HCT116 (cell line): ENCODE results near the gene DDRGK1. TPM values are rescaled to one million over a fixed set of nuclear protein-coding genes. Genes with fewer than 3 reads are reported as not detected.
A peak's percentile ranks its signal among the peaks of the same experiment; 100 is the strongest.

Source experiments
- ATAC-seq: fragments of 200-7000 bp; cut with Tn5 transposase; 2 replicates; pipeline ENCODE4 v1.9.1; 2020; ENCODE audit warnings: mild to moderate bottlenecking, moderate library complexity
- BruUV-seq: library from RNA; stranded (reverse); fragments of 400-500 nt; replicated peaks from 2 replicates; lab custom pipeline; 2021; lab: Mats Ljungman, UMichigan
- CTCF ChIA-PET: fragments of 300-600 bp; sonication (Branson Sonifier 250); formaldehyde crosslinking; loops from one replicate; lab custom pipeline; 2021; ENCODE audit warnings: antibody characterized with exemption; lab: Charles Lee
- POLR2A ChIA-PET: fragments of 300-600, 350-600 bp; sonication (Branson Sonifier 250); formaldehyde crosslinking; loops from one replicate; lab custom pipeline; 2021; ENCODE audit warnings: antibody characterized with exemption; lab: Charles Lee
- RAD21 ChIA-PET, 2 experiments: fragments of 300-600 bp; sonication (Branson Sonifier 250); formaldehyde crosslinking; loops; one replicate each; lab custom pipeline; 2023; ENCODE audit warnings: low total read pairs in 2 of 2; ENCODE audit not compliant: uncharacterized antibody in 2 of 2, unreplicated experiment in 2 of 2, low non-redundant PET in 1 of 2; lab: Charles Lee
- DNase-seq: peaks from one replicate; pipeline ENCODE4 v3.0.0-alpha.2; 2010; ENCODE audit warnings: low read depth, low spot score
- H2AFZ ChIP-seq: fragments of 200-600 bp; shearing (Covaris generic), sonication (generic); 2 replicates; pipeline ENCODE4 v1.6.1; 2017; ENCODE audit warnings: low read depth, mixed run types, mixed read lengths, antibody characterized with exemption, low read length; ENCODE audit not compliant: poor library complexity, severe bottlenecking
- H3K27ac ChIP-seq: 2 replicates; pipeline ENCODE4 v1.5.1; 2012; ENCODE audit warnings: low read depth, low read length
- H3K27me3 ChIP-seq: fragments of 200-600 bp; sonication (generic); 2 replicates; pipeline ENCODE4 v1.6.1; 2016; ENCODE audit warnings: mixed run types, low read length, mixed read lengths; ENCODE audit not compliant: insufficient read depth
- H3K36me3 ChIP-seq, 2 experiments: fragments of 200-500 bp in 1 of 2; fragments of 200-600 bp in 1 of 2; sonication (Bioruptor generic) in 1 of 2; sonication (generic) in 1 of 2; 2 replicates each; pipeline versions ENCODE4 v1.5.1 to v1.6.1; 2014 to 2016; ENCODE audit warnings: low read length in 2 of 2, inconsistent platforms in 1 of 2, mixed read lengths in 1 of 2, mixed run types in 1 of 2; ENCODE audit not compliant: insufficient read depth in 2 of 2, control insufficient read depth in 1 of 2
- H3K4me1 ChIP-seq, 2 experiments: fragments of 200-600 bp in 1 of 2; sonication (generic) in 1 of 2; 2 replicates each; pipeline versions ENCODE4 v1.5.1 to v1.6.1; 2012 to 2017; ENCODE audit warnings: low read length in 2 of 2, inconsistent platforms in 1 of 2, mild to moderate bottlenecking in 1 of 2, mixed read lengths in 1 of 2, mixed run types in 1 of 2, moderate library complexity in 1 of 2; ENCODE audit not compliant: insufficient read depth in 2 of 2, control insufficient read depth in 1 of 2
- H3K4me2 ChIP-seq: fragments of 200-600 bp; sonication (generic); 2 replicates; pipeline ENCODE4 v1.6.1; 2017; ENCODE audit warnings: mixed run types, low read length, mixed read lengths
- H3K4me3 ChIP-seq, 2 experiments: fragments of 200-600 bp in 1 of 2; sonication (generic) in 1 of 2; replicated peaks in 1 of 2; 2 replicates each; pipeline ENCODE4 v1.5.1; 2011 to 2016; ENCODE audit warnings: low read length in 2 of 2, control low read depth in 1 of 2, low read depth in 1 of 2, mild to moderate bottlenecking in 1 of 2, mixed read lengths in 1 of 2, mixed run types in 1 of 2
- H3K79me2 ChIP-seq: fragments of 200-600 bp; sonication (generic); 2 replicates; pipeline ENCODE4 v1.6.1; 2017; ENCODE audit warnings: mild to moderate bottlenecking, mixed run types, low read length, moderate library complexity, mixed read lengths; ENCODE audit not compliant: insufficient read depth
- H3K9ac ChIP-seq: fragments of 200-600 bp; sonication (generic); 2 replicates; pipeline ENCODE4 v1.6.1; 2016; ENCODE audit warnings: low read length, mixed read lengths
- H3K9me2 ChIP-seq: fragments of 200-600 bp; sonication (generic), shearing (Covaris generic); 2 replicates; pipeline ENCODE4 v1.6.1; 2017; ENCODE audit warnings: mixed run types, mild to moderate bottlenecking, moderate library complexity; ENCODE audit not compliant: insufficient read depth
- H3K9me3 ChIP-seq, 2 experiments: fragments of 200-500 bp in 1 of 2; fragments of 200-600 bp in 1 of 2; sonication (Bioruptor generic) in 1 of 2; sonication (generic) in 1 of 2; 2 replicates each; pipeline ENCODE4 v1.6.1; 2014 to 2017; ENCODE audit warnings: low read length in 2 of 2, mixed read lengths in 2 of 2, inconsistent platforms in 1 of 2, low read depth in 1 of 2, mild to moderate bottlenecking in 1 of 2, mixed run types in 1 of 2, moderate library complexity in 1 of 2; ENCODE audit not compliant: control insufficient read depth in 1 of 2, insufficient read depth in 1 of 2
- H4K20me1 ChIP-seq: fragments of 200-600 bp; sonication (generic), shearing (Covaris generic); 2 replicates; pipeline ENCODE4 v1.6.1; 2017; ENCODE audit warnings: mixed run types, mild to moderate bottlenecking, moderate library complexity; ENCODE audit not compliant: insufficient read depth
- CBX3 ChIP-seq: IDR thresholded peaks from 2 replicates; pipeline ENCODE4 v1.6.1; 2012; ENCODE audit warnings: low read depth
- CEBPB ChIP-seq: IDR thresholded peaks from 2 replicates; pipeline ENCODE4 v1.6.1; 2012; ENCODE audit warnings: low read depth
- EGR1 ChIP-seq: IDR thresholded peaks from 2 replicates; pipeline ENCODE4 v1.6.1; 2012; ENCODE audit warnings: low read depth
- EZH2 ChIP-seq: fragments of 200-600 bp; sonication (generic); IDR thresholded peaks from 2 replicates; pipeline ENCODE4 v1.6.1; 2017; ENCODE audit warnings: antibody characterized with exemption, mixed run types
- FOSL1 ChIP-seq: IDR thresholded peaks from 2 replicates; pipeline ENCODE4 v1.6.1; 2012; ENCODE audit warnings: low read depth
- JUND ChIP-seq: IDR thresholded peaks from 2 replicates; pipeline ENCODE4 v1.6.1; 2012
- POLR2AphosphoS5 ChIP-seq: IDR thresholded peaks from 2 replicates; pipeline ENCODE4 v1.6.1; 2011; ENCODE audit warnings: mild to moderate bottlenecking, low read depth, low read length, moderate library complexity
- SIN3A ChIP-seq: IDR thresholded peaks from 2 replicates; pipeline ENCODE4 v1.6.1; 2012; ENCODE audit warnings: low read depth
- SP1 ChIP-seq: IDR thresholded peaks from 2 replicates; pipeline ENCODE4 v1.6.1; 2012; ENCODE audit warnings: low read depth
- SRF ChIP-seq: IDR thresholded peaks from 2 replicates; pipeline ENCODE4 v1.6.1; 2012; ENCODE audit warnings: low read depth
- YY1 ChIP-seq: IDR thresholded peaks from 2 replicates; pipeline ENCODE4 v1.6.1; 2011; ENCODE audit warnings: low read length, low read depth, moderate library complexity, mild to moderate bottlenecking; ENCODE audit not compliant: insufficient replicate concordance; ENCODE audit errors: extremely low read depth
- ZFX ChIP-seq: fragments of 450-650 bp; IDR thresholded peaks from 2 replicates; pipeline ENCODE4 v1.6.1; 2017
- ZNF274 ChIP-seq: fragments of 200-500 bp; sonication (Bioruptor generic); IDR thresholded peaks from 2 replicates; pipeline ENCODE4 v1.6.1; 2014; ENCODE audit warnings: mild to moderate bottlenecking, low read depth, low read length, inconsistent platforms
- intact Hi-C: fragments of 100-400 bp; cut with micrococcal nuclease; formaldehyde crosslinking; loops from 2 replicates; pipeline ENCODE4 v1.10.0; 2022
- total RNA-seq: library from RNA; stranded (reverse); gene quantifications from one replicate; pipeline ENCODE4 v1.2.1, GENCODE V29; 2021; ENCODE audit not compliant: unreplicated experiment
- TF ChIP-seq, protein P1 (sequence below): IDR thresholded peaks from 2 replicates; pipeline ENCODE4 v1.6.1; 2011; ENCODE audit warnings: mild to moderate bottlenecking, low read length, moderate library complexity; ENCODE audit not compliant: insufficient replicate concordance; ENCODE audit errors: extremely low read depth
- TF ChIP-seq, protein P2 (sequence below), 3 experiments: fragments of 200-600 bp in 1 of 3; sonication (generic) in 1 of 3; IDR thresholded peaks in 2 of 3; conservative IDR thresholded peaks in 1 of 3; 2 replicates each; pipeline ENCODE4 v1.5.1; 2012 to 2017; ENCODE audit warnings: low read depth in 2 of 3, low read length in 2 of 3, antibody characterized with exemption in 1 of 3, borderline replicate concordance in 1 of 3, control low read depth in 1 of 3, mild to moderate bottlenecking in 1 of 3, mixed read lengths in 1 of 3, mixed run types in 1 of 3, moderate library complexity in 1 of 3; ENCODE audit not compliant: insufficient read depth in 1 of 3
- TF ChIP-seq, protein P3 (sequence below): IDR thresholded peaks from 2 replicates; pipeline ENCODE4 v1.6.1; 2012; ENCODE audit warnings: low read depth
- TF ChIP-seq, protein P4 (sequence below): IDR thresholded peaks from 2 replicates; pipeline ENCODE4 v1.6.1; 2012

DDRGK1 gene
- total RNA-seq, 1 experiment from 2014 or later, result 45.8 TPM

DNA sequence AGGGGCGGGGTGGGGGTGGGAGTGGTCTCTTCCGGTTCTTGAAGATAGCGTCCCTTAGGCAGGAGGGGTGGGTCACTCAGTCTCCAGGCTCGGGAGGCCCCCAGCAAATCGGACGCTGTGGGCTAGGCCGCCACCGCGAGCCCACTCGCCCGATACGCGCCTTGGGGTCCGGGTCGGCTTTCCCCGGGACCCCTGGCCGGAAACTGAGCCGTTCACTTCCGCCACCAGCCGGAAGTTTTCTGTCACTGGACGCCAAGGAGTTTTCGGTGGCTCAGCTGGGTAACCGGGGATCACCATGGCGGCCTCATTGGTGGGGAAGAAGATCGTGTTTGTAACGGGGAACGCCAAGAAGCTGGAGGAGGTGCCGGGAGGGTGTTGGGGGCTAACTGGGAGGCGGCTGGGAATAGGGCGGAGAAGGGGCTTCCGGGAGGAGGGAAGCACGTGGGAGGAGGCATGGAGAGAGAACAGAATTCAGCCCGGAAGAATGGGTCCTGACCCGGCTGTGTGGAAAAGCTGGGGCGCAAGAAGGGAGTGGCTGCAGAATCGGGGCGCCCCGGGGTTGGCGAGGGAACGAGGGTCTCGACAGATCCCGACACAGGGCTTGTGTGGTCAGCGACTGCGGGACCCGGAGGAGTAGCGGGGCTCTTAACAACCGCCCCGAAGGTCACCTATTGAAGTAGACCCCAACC, 4.9 kb upstream of the DDRGK1 start, which contains the start of gene ITPA (continued):
- TF ChIP-seq POLR2AphosphoS5, result peak; percentile 79
- no peak for TF ChIP-seq ZNF274
- no peak for TF ChIP-seq EZH2
- no peak for TF ChIP-seq FOSL1

DNA sequence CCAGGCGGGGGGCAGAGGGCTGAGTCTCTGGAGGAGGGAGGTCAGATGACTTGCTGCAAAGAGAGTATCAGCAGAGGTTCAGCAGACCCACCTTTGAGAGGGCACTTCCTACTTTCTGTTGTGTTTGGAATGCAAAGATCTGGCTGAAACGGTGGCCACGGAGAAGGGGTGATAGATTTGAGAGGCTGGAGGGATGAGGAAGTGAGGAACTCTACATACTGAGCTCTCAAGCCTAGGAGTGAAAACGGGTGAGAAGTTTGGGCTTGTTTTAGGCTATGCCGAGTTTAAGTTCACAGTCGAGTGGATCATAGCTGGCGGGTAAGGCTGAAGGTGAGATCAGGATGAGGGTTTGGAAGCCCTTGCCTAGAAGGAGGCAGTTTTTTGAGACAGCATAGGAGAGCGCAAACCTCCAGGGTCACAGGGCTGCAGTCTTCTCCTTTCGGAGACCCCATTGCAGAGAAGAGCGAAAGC, 4.3 kb upstream of the DDRGK1 start:
- Histone ChIP-seq H4K20me1 (no peaks in the 10 kb centered on the region), H3K79me2 (peaks cover 55% of the 10 kb centered on the region), H3K9me2 (no peaks in the 10 kb centered on the region), H3K36me3 (peaks cover 3 to 8% of the 10 kb centered on the region in 2 experiments; a peak in 2 of 4 replicates), H3K27me3 (no peaks in the 10 kb centered on the region), H3K27ac (peak overlapping the region; percentile 91), H3K4me1 (peaks cover 9 to 17% of the 10 kb centered on the region in 2 experiments; a peak in 3 of 4 replicates), H3K4me3 (peak overlapping the region; percentile 88 to 94), H3K9ac (peak overlapping the region; percentile 89), H3K4me2 (peak overlapping the region; percentile 91), H2AFZ (peak overlapping the region; percentile 85), H3K9me3 (no peaks in the 10 kb centered on the region)
- DNase-seq, result no peak
- TF ChIP-seq FOSL1 (no peak), YY1 (no peak), EZH2 (no peak), EGR1 (no peak), SIN3A (no peak), ZNF274 (no peak), CBX3 (no peak), SRF (no peak), CEBPB (no peak), JUND (no peak), POLR2AphosphoS5 (no peak), SP1 (no peak), ZFX (no peak)
- TF ChIP-seq, protein P1, sequence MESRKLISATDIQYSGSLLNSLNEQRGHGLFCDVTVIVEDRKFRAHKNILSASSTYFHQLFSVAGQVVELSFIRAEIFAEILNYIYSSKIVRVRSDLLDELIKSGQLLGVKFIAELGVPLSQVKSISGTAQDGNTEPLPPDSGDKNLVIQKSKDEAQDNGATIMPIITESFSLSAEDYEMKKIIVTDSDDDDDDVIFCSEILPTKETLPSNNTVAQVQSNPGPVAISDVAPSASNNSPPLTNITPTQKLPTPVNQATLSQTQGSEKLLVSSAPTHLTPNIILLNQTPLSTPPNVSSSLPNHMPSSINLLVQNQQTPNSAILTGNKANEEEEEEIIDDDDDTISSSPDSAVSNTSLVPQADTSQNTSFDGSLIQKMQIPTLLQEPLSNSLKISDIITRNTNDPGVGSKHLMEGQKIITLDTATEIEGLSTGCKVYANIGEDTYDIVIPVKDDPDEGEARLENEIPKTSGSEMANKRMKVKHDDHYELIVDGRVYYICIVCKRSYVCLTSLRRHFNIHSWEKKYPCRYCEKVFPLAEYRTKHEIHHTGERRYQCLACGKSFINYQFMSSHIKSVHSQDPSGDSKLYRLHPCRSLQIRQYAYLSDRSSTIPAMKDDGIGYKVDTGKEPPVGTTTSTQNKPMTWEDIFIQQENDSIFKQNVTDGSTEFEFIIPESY, result no peak
- TF ChIP-seq, protein P2, sequence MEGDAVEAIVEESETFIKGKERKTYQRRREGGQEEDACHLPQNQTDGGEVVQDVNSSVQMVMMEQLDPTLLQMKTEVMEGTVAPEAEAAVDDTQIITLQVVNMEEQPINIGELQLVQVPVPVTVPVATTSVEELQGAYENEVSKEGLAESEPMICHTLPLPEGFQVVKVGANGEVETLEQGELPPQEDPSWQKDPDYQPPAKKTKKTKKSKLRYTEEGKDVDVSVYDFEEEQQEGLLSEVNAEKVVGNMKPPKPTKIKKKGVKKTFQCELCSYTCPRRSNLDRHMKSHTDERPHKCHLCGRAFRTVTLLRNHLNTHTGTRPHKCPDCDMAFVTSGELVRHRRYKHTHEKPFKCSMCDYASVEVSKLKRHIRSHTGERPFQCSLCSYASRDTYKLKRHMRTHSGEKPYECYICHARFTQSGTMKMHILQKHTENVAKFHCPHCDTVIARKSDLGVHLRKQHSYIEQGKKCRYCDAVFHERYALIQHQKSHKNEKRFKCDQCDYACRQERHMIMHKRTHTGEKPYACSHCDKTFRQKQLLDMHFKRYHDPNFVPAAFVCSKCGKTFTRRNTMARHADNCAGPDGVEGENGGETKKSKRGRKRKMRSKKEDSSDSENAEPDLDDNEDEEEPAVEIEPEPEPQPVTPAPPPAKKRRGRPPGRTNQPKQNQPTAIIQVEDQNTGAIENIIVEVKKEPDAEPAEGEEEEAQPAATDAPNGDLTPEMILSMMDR (IDR thresholded peaks at IDR 0.05 in 2 of 3, conservative IDR thresholded peaks at IDR 0.05 in 1 of 3; ENCODE audit: borderline replicate concordance in 1 of 3, insufficient read depth in 1 of 3, low read depth in 2 of 3, low read length in 2 of 3), result no peak
- TF ChIP-seq, protein P3, sequence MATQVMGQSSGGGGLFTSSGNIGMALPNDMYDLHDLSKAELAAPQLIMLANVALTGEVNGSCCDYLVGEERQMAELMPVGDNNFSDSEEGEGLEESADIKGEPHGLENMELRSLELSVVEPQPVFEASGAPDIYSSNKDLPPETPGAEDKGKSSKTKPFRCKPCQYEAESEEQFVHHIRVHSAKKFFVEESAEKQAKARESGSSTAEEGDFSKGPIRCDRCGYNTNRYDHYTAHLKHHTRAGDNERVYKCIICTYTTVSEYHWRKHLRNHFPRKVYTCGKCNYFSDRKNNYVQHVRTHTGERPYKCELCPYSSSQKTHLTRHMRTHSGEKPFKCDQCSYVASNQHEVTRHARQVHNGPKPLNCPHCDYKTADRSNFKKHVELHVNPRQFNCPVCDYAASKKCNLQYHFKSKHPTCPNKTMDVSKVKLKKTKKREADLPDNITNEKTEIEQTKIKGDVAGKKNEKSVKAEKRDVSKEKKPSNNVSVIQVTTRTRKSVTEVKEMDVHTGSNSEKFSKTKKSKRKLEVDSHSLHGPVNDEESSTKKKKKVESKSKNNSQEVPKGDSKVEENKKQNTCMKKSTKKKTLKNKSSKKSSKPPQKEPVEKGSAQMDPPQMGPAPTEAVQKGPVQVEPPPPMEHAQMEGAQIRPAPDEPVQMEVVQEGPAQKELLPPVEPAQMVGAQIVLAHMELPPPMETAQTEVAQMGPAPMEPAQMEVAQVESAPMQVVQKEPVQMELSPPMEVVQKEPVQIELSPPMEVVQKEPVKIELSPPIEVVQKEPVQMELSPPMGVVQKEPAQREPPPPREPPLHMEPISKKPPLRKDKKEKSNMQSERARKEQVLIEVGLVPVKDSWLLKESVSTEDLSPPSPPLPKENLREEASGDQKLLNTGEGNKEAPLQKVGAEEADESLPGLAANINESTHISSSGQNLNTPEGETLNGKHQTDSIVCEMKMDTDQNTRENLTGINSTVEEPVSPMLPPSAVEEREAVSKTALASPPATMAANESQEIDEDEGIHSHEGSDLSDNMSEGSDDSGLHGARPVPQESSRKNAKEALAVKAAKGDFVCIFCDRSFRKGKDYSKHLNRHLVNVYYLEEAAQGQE, result no peak
- TF ChIP-seq, protein P4, sequence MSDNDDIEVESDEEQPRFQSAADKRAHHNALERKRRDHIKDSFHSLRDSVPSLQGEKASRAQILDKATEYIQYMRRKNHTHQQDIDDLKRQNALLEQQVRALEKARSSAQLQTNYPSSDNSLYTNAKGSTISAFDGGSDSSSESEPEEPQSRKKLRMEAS, result no peak
- ChIA-PET POLR2A (interaction anchor here (0.6 kb wide), 1 partner anchor 203 kb away, joined by 3 read pairs; no protein-coding TSS in a partner anchor), CTCF (interaction anchor here (0.7 to 0.9 kb wide), 2 partner anchors 10 kb away, joined by 3 to 4 read pairs; no protein-coding TSS in a partner anchor), RAD21 (no interaction called here)
- BruUV-seq, result TSS peak; percentile 66
- ATAC-seq, result peak; percentile 2
- intact Hi-C loops, result no loop called here
